IMR-90 (cell line): ENCODE data around the gene CDH16.

Source experiments
- CEBPB ChIP-seq: IDR thresholded peaks from 2 replicates; pipeline ENCODE4 v1.6.1; 2012; ENCODE audit warnings: low read depth, low read length, improper control_type of control experiment
- CTCF ChIP-seq: conservative IDR thresholded peaks from 2 replicates; pipeline ENCODE4 v1.5.1; 2012; ENCODE audit warnings: mild to moderate bottlenecking, low read depth, low read length, improper control_type of control experiment
- MAFK ChIP-seq: IDR thresholded peaks from 2 replicates; pipeline ENCODE4 v1.6.1; 2012; ENCODE audit warnings: low read depth, low read length, improper control_type of control experiment
- MAZ ChIP-seq: IDR thresholded peaks from 2 replicates; pipeline ENCODE4 v1.6.1; 2012; ENCODE audit warnings: low read depth, mild to moderate bottlenecking, low read length, improper control_type of control experiment, moderate library complexity, borderline replicate concordance
- MXI1 ChIP-seq: IDR thresholded peaks from 2 replicates; pipeline ENCODE4 v1.6.1; 2012; ENCODE audit warnings: low read depth, mild to moderate bottlenecking, low read length, moderate library complexity, borderline replicate concordance
- POLR2A ChIP-seq: IDR thresholded peaks from 2 replicates; pipeline ENCODE4 v1.6.1; 2012; ENCODE audit warnings: mild to moderate bottlenecking, low read depth, low read length
- RAD21 ChIP-seq: IDR thresholded peaks from 2 replicates; pipeline ENCODE4 v1.6.1; 2012; ENCODE audit warnings: low read length, improper control_type of control experiment
- SMC3 ChIP-seq: fragments of 150-350 bp; IDR thresholded peaks from 2 replicates; pipeline ENCODE4 v1.6.1; 2016; ENCODE audit warnings: low read depth, mild to moderate bottlenecking, antibody characterized with exemption, low read length, moderate library complexity
- TF ChIP-seq, protein P1 (sequence below): fragments of 150-350 bp; IDR thresholded peaks from 2 replicates; pipeline ENCODE4 v1.6.1; 2017; ENCODE audit warnings: mild to moderate bottlenecking, antibody characterized with exemption, low read length, low read depth

- no peak for TF ChIP-seq POLR2A
- TF ChIP-seq RAD21, result no peak
- TF ChIP-seq CTCF, result no peak
- no peak for TF ChIP-seq MXI1
- no peak for TF ChIP-seq SMC3
- TF ChIP-seq CEBPB, result no peak
- TF ChIP-seq MAFK, result no peak
- TF ChIP-seq MAZ, result no peak
- TF ChIP-seq, protein P1, sequence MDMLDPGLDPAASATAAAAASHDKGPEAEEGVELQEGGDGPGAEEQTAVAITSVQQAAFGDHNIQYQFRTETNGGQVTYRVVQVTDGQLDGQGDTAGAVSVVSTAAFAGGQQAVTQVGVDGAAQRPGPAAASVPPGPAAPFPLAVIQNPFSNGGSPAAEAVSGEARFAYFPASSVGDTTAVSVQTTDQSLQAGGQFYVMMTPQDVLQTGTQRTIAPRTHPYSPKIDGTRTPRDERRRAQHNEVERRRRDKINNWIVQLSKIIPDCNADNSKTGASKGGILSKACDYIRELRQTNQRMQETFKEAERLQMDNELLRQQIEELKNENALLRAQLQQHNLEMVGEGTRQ, result no peak
Measured at GRCh38 chr16:66913081-66913480, 5.6 kb downstream of the CDH16 start.
